K562 (cell line): Measurements from ENCODE around the gene CEMIP.

Source experiments
- HNRNPH1 ChIP-seq: fragments of 200-400 bp; formaldehyde crosslinking; optimal IDR thresholded peaks from 2 replicates; pipeline ENCODE3; 2017; ENCODE audit warnings: low read depth, mild to moderate bottlenecking, low read length, moderate library complexity
- TF ChIP-seq, protein P1 (sequence below), 2 experiments: IDR thresholded peaks in 1 of 2; conservative IDR thresholded peaks in 1 of 2; 2 replicates each; pipeline ENCODE4 v1.6.1; 2016; ENCODE audit warnings: low read depth in 2 of 2, mild to moderate bottlenecking in 1 of 2, missing compliant biosample characterization in 1 of 2, missing genetic modification characterization in 1 of 2, moderate library complexity in 1 of 2

DNA sequence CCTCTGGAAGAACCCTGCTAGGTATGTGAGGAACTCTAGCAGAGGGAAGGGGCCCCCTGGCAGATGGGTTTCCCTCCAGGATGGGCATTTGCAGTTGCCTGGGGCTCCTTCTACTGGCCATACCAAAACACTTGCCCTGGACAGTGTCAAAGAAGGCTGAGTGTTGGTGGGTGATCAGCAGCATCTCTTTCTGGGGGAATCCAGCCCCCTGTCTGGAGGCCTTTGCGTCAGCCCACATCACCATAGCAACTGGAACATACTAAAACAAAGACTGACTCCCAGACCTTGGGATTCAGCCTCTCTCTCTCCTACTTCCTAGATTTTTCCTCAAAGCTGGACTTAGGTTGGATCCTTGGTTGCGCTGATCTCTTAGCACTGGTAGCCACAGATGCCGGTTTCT lies 8.1 kb downstream of the CEMIP start:
- TF ChIP-seq HNRNPH1 = no peak
- TF ChIP-seq, protein P1, sequence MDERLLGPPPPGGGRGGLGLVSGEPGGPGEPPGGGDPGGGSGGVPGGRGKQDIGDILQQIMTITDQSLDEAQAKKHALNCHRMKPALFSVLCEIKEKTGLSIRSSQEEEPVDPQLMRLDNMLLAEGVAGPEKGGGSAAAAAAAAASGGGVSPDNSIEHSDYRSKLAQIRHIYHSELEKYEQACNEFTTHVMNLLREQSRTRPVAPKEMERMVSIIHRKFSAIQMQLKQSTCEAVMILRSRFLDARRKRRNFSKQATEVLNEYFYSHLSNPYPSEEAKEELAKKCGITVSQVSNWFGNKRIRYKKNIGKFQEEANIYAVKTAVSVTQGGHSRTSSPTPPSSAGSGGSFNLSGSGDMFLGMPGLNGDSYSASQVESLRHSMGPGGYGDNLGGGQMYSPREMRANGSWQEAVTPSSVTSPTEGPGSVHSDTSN (CRISPR knock-in tag; IDR thresholded peaks at IDR 0.05; ENCODE audit: low read depth) = no peak
- TF ChIP-seq, protein P1 (tag; conservative IDR thresholded peaks at IDR 0.05; ENCODE audit: low read depth) = no peak
